ENCODE results near the gene LILRB5.
"Not testable (repeated sequence)": the region's sequence is repeated elsewhere in the genome, so short reads cannot be mapped to it uniquely, and the experiment has no call there.

Gene LILRB5

GRCh38 chr19:54257116-54257480 lies at the start of gene LILRB5:
Gene LILRB5, minus strand, starts transcription at chr19:54257273. Its CDS starts 80 bp downstream, at chr19:54257193.
- DNase-seq = no peak

GRCh38 chr19:54305141-54305540 lies 48.1 kb upstream of the LILRB5 start:
- DNase-seq = no peak

- no peak for DNase-seq
Measured at GRCh38 chr19:54302257-54302656, 45.2 kb upstream of the LILRB5 start.

- no peak for DNase-seq
Measured at GRCh38 chr19:54299515-54299914, 42.4 kb upstream of the LILRB5 start.

- no peak for DNase-seq
Measured at GRCh38 chr19:54299126-54299498, 42.0 kb upstream of the LILRB5 start.

- no peak for DNase-seq
Measured at GRCh38 chr19:54298357-54299125, 41.5 kb upstream of the LILRB5 start.

GRCh38 chr19:54297759-54298305 lies 40.8 kb upstream of the LILRB5 start:
- no peak for DNase-seq

- DNase-seq = no peak
Measured at GRCh38 chr19:54294539-54294938, 37.5 kb upstream of the LILRB5 start.

GRCh38 chr19:54289160-54289559 lies 32.1 kb upstream of the LILRB5 start:
- not testable (repeated sequence) for DNase-seq

- DNase-seq = no peak
Measured at GRCh38 chr19:54287456-54287855, 30.4 kb upstream of the LILRB5 start.

GRCh38 chr19:54286283-54286682 lies 29.2 kb upstream of the LILRB5 start:
- not testable (repeated sequence) for DNase-seq

- not testable (repeated sequence) for DNase-seq
Measured at GRCh38 chr19:54285427-54286056, 28.5 kb upstream of the LILRB5 start.

- no peak for DNase-seq
Measured at GRCh38 chr19:54282686-54283470, 25.8 kb upstream of the LILRB5 start.

GRCh38 chr19:54281729-54282075 lies 24.6 kb upstream of the LILRB5 start:
- DNase-seq = not testable (repeated sequence)

- DNase-seq = no peak
Measured at GRCh38 chr19:54281007-54281728, 24.1 kb upstream of the LILRB5 start, which contains the start of gene LILRB2. Gene LILRB2, minus strand, starts transcription at chr19:54281110. Its CDS starts 614 bp downstream, at chr19:54280496.

GRCh38 chr19:54280441-54280840 lies 23.4 kb upstream of the LILRB5 start:
- DNase-seq = not testable (repeated sequence)

GRCh38 chr19:54280025-54280424 lies 23.0 kb upstream of the LILRB5 start:
- not testable (repeated sequence) for DNase-seq

- no peak for DNase-seq
Measured at GRCh38 chr19:54279406-54279962, 22.4 kb upstream of the LILRB5 start.

GRCh38 chr19:54278571-54279195 lies 21.6 kb upstream of the LILRB5 start:
- DNase-seq = not testable (repeated sequence)

- not testable (repeated sequence) for DNase-seq
Measured at GRCh38 chr19:54278056-54278455, 21.0 kb upstream of the LILRB5 start.

GRCh38 chr19:54277111-54277615 lies 20.1 kb upstream of the LILRB5 start:
- not testable (repeated sequence) for DNase-seq

- DNase-seq = no peak
Measured at GRCh38 chr19:54275951-54276350, 18.9 kb upstream of the LILRB5 start.

Data from stimulated activated CD4-positive, alpha-beta T cell treated with anti-CD3 and anti-CD28 coated beads, Interleukin-4, amount 100 ng/mL, for 1 hour (primary cell).